ENCODE results near the gene UGCG. TPM values are rescaled to one million over a fixed set of nuclear protein-coding genes. Genes with fewer than 3 reads are reported as not detected.

Gene UGCG
- total and polyA plus RNA-seq, 2 donors (not counting 1 experiment from before 2014, with no cell fraction given) = 143 to 260 TPM

DNA sequence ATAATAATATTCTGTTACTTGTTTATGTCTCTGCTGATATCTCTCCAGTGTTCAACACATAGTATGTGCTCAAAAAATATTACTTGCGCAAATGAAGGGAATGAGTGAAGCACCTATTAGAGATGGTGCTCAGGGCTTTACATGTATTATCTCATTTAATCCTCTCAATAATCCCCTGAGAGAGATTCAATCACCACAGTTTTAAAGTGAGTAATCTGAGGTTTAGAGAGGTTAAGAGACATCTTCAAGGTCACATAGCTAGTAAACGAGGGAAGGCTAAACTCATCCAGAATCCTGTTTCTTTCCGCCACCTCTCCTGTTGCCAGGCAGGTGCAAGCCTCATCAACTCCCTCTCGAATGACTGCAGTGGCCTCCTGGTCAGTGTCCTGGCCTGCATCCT, 82.0 kb downstream of the UGCG start:
- TF ChIP-seq, protein P1, sequence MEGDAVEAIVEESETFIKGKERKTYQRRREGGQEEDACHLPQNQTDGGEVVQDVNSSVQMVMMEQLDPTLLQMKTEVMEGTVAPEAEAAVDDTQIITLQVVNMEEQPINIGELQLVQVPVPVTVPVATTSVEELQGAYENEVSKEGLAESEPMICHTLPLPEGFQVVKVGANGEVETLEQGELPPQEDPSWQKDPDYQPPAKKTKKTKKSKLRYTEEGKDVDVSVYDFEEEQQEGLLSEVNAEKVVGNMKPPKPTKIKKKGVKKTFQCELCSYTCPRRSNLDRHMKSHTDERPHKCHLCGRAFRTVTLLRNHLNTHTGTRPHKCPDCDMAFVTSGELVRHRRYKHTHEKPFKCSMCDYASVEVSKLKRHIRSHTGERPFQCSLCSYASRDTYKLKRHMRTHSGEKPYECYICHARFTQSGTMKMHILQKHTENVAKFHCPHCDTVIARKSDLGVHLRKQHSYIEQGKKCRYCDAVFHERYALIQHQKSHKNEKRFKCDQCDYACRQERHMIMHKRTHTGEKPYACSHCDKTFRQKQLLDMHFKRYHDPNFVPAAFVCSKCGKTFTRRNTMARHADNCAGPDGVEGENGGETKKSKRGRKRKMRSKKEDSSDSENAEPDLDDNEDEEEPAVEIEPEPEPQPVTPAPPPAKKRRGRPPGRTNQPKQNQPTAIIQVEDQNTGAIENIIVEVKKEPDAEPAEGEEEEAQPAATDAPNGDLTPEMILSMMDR (conservative IDR thresholded peaks at IDR 0.05 in 1 of 2, IDR thresholded peaks at IDR 0.05 in 1 of 2; ENCODE audit: low read depth in 1 of 2, low read length in 2 of 2) = no peak
- no peak for TF ChIP-seq EZH2 (IDR thresholded peaks at IDR 0.05; ENCODE audit: low read length, missing control alignments)

DNA sequence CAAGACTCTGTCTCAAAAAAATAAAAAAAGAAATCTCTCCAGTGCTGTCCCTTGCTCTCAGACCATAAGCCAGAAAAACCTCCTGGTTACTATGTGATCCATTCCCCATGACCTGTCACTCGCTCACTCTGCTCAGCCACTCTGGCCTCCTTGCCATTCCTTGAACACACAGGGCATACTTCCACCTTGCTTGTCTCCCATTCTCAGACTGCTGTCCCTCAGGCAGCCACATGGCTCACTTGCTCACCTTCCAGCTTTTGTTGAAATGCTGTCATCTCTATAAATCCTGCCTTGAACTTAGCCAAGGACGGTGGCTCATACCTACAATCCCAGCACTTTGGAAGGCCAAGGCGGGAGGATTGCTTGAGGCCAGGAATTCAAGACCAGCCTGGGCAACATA, 82.9 kb downstream of the UGCG start:
- Histone ChIP-seq H4K20me1 (ENCODE audit: control insufficient read depth, extremely low read depth, insufficient read depth, low read length) (no peaks in the 10 kb centered on the region), H2AFZ (ENCODE audit: low read length) (no peak overlapping the region), H3K9ac (ENCODE audit: insufficient read depth, low read length) (no peak overlapping the region), H3K27me3 (ENCODE audit: control insufficient read depth, insufficient read depth, low read length) (no peaks in the 10 kb centered on the region), H3K4me1 (ENCODE audit: control insufficient read depth, extremely low read depth, insufficient read depth, low read length) (peaks cover 3% of the 10 kb centered on the region), H3K79me2 (ENCODE audit: control insufficient read depth, insufficient read depth, low read length) (no peaks in the 10 kb centered on the region), H3K27ac (ENCODE audit: insufficient read depth, low read length) (no peak overlapping the region), H3K9me3 (ENCODE audit: control insufficient read depth, insufficient read depth, low read depth, low read length) (no peaks in the 10 kb centered on the region), H3K36me3 (ENCODE audit: control insufficient read depth, insufficient read depth, low read length) (no peaks in the 10 kb centered on the region), H3K4me3 (replicated peaks in 1 of 4; ENCODE audit: control extremely low read depth in 1 of 4, insufficient read depth in 1 of 4, low read depth in 3 of 4, low read length in 4 of 4) (no peak overlapping the region), H3K4me2 (ENCODE audit: extremely low read depth, insufficient read depth, low read length) (no peak overlapping the region)
- DNase-seq (ENCODE audit: low read depth in 2 of 2) = no peak
- TF ChIP-seq, protein P1 (conservative IDR thresholded peaks at IDR 0.05 in 1 of 2, IDR thresholded peaks at IDR 0.05 in 1 of 2; ENCODE audit: low read depth in 1 of 2, low read length in 2 of 2) = no peak
- no peak for TF ChIP-seq EZH2 (IDR thresholded peaks at IDR 0.05; ENCODE audit: low read length, missing control alignments)

More for the DNA sequence above, 82.0 kb downstream of the UGCG start:
- Histone ChIP-seq H3K4me2 (ENCODE audit: extremely low read depth, insufficient read depth, low read length) (no peak overlapping the region), H2AFZ (ENCODE audit: low read length) (no peak overlapping the region), H3K36me3 (ENCODE audit: control insufficient read depth, insufficient read depth, low read length) (no peaks in the 10 kb centered on the region), H3K4me3 (replicated peaks in 1 of 4; ENCODE audit: control extremely low read depth in 1 of 4, insufficient read depth in 1 of 4, low read depth in 3 of 4, low read length in 4 of 4) (no peak overlapping the region), H4K20me1 (ENCODE audit: control insufficient read depth, extremely low read depth, insufficient read depth, low read length) (no peaks in the 10 kb centered on the region), H3K27ac (ENCODE audit: insufficient read depth, low read length) (no peak overlapping the region), H3K9me3 (ENCODE audit: control insufficient read depth, insufficient read depth, low read depth, low read length) (no peaks in the 10 kb centered on the region), H3K27me3 (ENCODE audit: control insufficient read depth, insufficient read depth, low read length) (no peaks in the 10 kb centered on the region), H3K9ac (ENCODE audit: insufficient read depth, low read length) (no peak overlapping the region), H3K4me1 (ENCODE audit: control insufficient read depth, extremely low read depth, insufficient read depth, low read length) (peaks cover 4% of the 10 kb centered on the region), H3K79me2 (ENCODE audit: control insufficient read depth, insufficient read depth, low read length) (no peaks in the 10 kb centered on the region)
- DNase-seq (ENCODE audit: low read depth in 2 of 2) = no peak

DNA sequence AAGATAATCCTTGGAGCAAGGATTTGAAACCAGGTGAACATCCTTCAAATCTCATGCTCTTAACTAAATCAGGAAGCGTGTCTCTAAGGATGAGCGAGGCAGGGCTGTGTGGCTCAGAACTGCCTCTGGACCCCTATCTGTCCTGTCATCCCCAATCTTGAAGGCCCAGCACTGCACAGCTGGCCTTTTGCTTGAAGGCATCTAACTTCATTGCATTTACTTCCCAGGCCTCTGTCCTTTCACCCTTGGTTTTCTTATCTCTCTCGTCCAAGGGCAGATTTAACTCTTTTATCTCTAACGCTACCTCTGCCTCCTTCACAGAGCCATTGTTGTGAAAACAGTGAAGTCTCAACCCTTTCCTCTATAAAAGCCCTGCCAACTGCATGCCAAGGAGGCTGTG, 83.8 kb downstream of the UGCG start:
- H3K9ac ChIP-seq (ENCODE audit: insufficient read depth, low read length) = no peak overlapping the region
- H4K20me1 ChIP-seq (ENCODE audit: control insufficient read depth, extremely low read depth, insufficient read depth, low read length) = no peaks in the 10 kb centered on the region
- no peaks in the 10 kb centered on the region for H3K27me3 ChIP-seq (ENCODE audit: control insufficient read depth, insufficient read depth, low read length)
- H2AFZ ChIP-seq (ENCODE audit: low read length) = no peak overlapping the region
- H3K4me1 ChIP-seq (ENCODE audit: control insufficient read depth, extremely low read depth, insufficient read depth, low read length) = no peaks in the 10 kb centered on the region
- no peak overlapping the region for H3K4me2 ChIP-seq (ENCODE audit: extremely low read depth, insufficient read depth, low read length)
- TF ChIP-seq EZH2 (IDR thresholded peaks at IDR 0.05; ENCODE audit: low read length, missing control alignments) = no peak
- TF ChIP-seq, protein P1 (conservative IDR thresholded peaks at IDR 0.05 in 1 of 2, IDR thresholded peaks at IDR 0.05 in 1 of 2; ENCODE audit: low read depth in 1 of 2, low read length in 2 of 2) = no peak
- no peaks in the 10 kb centered on the region for H3K79me2 ChIP-seq (ENCODE audit: control insufficient read depth, insufficient read depth, low read length)
- H3K27ac ChIP-seq (ENCODE audit: insufficient read depth, low read length) = no peak overlapping the region
- H3K36me3 ChIP-seq (ENCODE audit: control insufficient read depth, insufficient read depth, low read length) = no peaks in the 10 kb centered on the region
- no peaks in the 10 kb centered on the region for H3K9me3 ChIP-seq (ENCODE audit: control insufficient read depth, insufficient read depth, low read depth, low read length)
- no peak for DNase-seq (ENCODE audit: low read depth in 2 of 2)
- H3K4me3 ChIP-seq (replicated peaks in 1 of 4; ENCODE audit: control extremely low read depth in 1 of 4, insufficient read depth in 1 of 4, low read depth in 3 of 4, low read length in 4 of 4) = no peak overlapping the region

Data from fibroblast of lung (primary cell).